Urinary bladder (tissue), 4 donors: Measurements from ENCODE around the gene VSTM1. TPM values are rescaled to one million over a fixed set of nuclear protein-coding genes. Genes with fewer than 3 reads are reported as not detected.
"Not testable (repeated sequence)": the region's sequence is repeated elsewhere in the genome, so short reads cannot be mapped to it uniquely, and the experiment has no call there.

Experiments
- DNase-seq: peaks from one replicate; pipeline ENCODE4 v3.0.0-alpha.2; 2015; ENCODE audit errors: extremely low spot score
- H3K27ac ChIP-seq: one replicate; pipeline ENCODE4 v1.5.1; 2013; ENCODE audit warnings: low read depth, mild to moderate bottlenecking, moderate library complexity
- H3K36me3 ChIP-seq: one replicate; pipeline ENCODE4 v1.6.1; 2013; ENCODE audit warnings: mild to moderate bottlenecking, moderate library complexity; ENCODE audit not compliant: insufficient read depth
- H3K4me1 ChIP-seq: one replicate; pipeline ENCODE4 v1.6.1; 2013; ENCODE audit warnings: mild to moderate bottlenecking, moderate library complexity; ENCODE audit not compliant: insufficient read depth
- H3K4me3 ChIP-seq: one replicate; pipeline ENCODE4 v1.5.1; 2013; ENCODE audit warnings: low read depth, low read length
- WGBS: extraction: QIAGEN DNeasy Blood & Tissue Kit; methylation state at CpG from one replicate; pipeline ENCODE4 v1.1.7; 2013; 5-methylcytosine and 5-hydroxymethylcytosine counted together
- polyA plus RNA-seq: library from polyadenylated mRNA; stranded (reverse); fragments of 200-250 nt; gene quantifications from one replicate; pipeline ENCODE4 v1.2.3, GENCODE V29; 2013
- total RNA-seq: library from RNA; depleted of rRNA; stranded (reverse); fragments of >200 nt; gene quantifications from one replicate; pipeline ENCODE4 v1.2.3, GENCODE V29; 2014
- donor health status: healthy with polysubstance abuse.
- donor health status: healthy.

Gene VSTM1
- total and polyA plus RNA-seq, 2 donors, result not detected

DNA sequence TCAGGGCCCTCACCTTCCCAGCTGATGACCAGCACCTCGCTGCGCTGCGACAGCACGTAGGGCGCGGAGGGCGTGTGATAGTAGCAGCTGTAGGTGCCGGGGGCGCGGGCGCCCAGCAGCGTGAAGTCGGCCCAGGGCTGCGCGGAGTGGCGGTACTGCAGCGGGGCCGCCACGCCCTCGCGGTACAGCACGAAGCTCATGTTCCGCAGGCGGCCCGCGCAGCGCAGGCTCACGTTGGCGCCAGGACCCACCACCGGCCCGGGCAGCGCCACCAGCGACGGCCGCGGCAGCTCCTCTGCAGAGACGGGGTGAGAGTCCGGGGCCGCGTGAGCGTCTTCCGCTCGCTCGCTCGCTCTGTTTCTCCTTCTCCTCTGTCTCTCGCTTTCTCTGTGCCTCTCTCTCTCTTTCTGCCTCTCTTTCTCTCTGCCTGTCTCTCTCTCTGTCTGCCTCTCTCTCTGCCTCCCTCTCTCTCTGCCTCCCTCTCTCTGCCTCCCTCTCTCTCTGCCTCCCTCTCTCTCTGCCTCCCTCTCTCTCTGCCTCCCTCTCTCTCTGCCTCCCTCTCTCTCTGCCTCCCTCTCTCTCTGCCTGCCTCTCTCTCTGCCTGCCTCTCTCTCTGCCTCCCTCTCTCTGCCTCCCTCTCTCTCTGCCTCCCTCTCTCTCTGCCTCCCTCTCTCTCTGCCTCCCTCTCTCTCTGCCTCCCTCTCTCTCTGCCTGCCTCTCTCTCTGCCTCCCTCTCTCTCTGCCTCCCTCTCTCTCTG is 32.3 kb upstream of the VSTM1 start:
- DNase-seq, H3K4me1 ChIP-seq, H3K27ac ChIP-seq, H3K36me3 ChIP-seq: not testable (repeated sequence)
- under 1% methylated on average over 46 of the region's 46 CpGs for WGBS
- H3K4me3 ChIP-seq, result peak overlapping the region; percentile 20

GRCh38 chr19:54095136-54095858 is 31.6 kb upstream of the VSTM1 start:
- Histone ChIP-seq H3K27ac (no peak overlapping the region), H3K36me3 (no peaks in the 10 kb centered on the region), H3K4me1 (no peaks in the 10 kb centered on the region), H3K4me3 (peak overlapping the region; percentile 20)
- 66% methylated on average over 22 of the region's 22 CpGs for WGBS
- no peak for DNase-seq

- Histone ChIP-seq H3K4me3 (no peak overlapping the region), H3K4me1 (no peaks in the 10 kb centered on the region), H3K36me3 (no peaks in the 10 kb centered on the region), H3K27ac (no peak overlapping the region)
- no peak for DNase-seq
- WGBS, result 83% methylated on average over 17 of the region's 17 CpGs
Observed at GRCh38 chr19:54094426-54095000, 30.8 kb upstream of the VSTM1 start.

DNA sequence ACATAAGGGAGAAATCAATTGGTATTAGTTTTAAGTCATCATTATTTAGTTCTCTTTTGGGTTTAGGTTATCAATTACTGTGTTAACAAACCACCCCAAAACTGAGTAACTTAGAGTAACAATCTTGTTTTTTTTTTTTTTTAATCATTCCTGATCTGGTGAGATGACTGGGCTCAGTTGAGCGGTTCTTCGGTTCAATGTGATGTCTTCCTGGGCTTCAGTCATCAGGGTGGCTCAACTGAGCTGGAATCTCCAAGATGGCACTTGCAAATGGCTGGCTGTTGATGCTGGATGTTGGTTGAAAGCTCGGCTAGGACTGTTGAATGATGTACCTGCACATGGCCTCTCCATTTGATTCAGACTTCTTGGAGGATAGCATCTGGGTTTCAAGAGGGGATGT is 20.7 kb upstream of the VSTM1 start:
- Histone ChIP-seq H3K27ac (no peak overlapping the region), H3K4me1 (no peaks in the 10 kb centered on the region), H3K36me3 (no peaks in the 10 kb centered on the region), H3K4me3 (no peak overlapping the region)
- whole genome bisulfite sequencing, result 60% methylated on average over 3 of the region's 3 CpGs
- DNase-seq, result no peak

DNA sequence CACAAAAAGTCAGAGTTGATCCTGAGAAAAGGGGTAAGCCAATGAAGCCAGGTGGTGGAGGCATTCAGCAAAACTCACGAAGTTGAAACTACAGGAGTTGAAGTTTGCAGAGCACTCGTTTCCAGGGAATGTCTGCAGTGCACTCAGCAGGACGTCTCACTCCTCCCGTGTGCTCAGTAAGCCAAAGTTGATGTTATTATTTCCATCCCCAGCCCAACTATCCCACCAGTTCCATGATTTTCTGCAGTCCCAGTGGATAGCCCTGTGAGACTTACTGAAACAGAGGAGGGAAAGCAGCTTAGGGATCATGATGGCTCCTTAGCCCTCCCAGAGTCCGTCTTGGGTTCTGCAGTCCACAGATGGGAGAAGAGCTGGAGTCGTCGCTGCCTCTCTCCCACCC is 17.3 kb upstream of the VSTM1 start, which contains the start of gene TARM1:
TSS of gene TARM1 (minus strand) at position 334 of the 400 bp plus-strand sequence. CDS start at position 309, 25 bp downstream.
- Histone ChIP-seq H3K4me3 (no peak within 1 kb of the TSS), H3K36me3 (no peaks in the 10 kb centered on the region), H3K4me1 (no peaks in the 10 kb centered on the region), H3K27ac (no peak within 1 kb of the TSS)
- no peak for DNase-seq
- 83% methylated on average over 7 of the region's 7 CpGs for WGBS

- 84% methylated on average over 5 of the region's 5 CpGs for WGBS
- H3K4me3 ChIP-seq, result no peak overlapping the region
- DNase-seq, result no peak
- H3K4me1 ChIP-seq, result no peaks in the 10 kb centered on the region
- H3K27ac ChIP-seq, result no peak overlapping the region
- H3K36me3 ChIP-seq, result no peaks in the 10 kb centered on the region
Observed at GRCh38 chr19:54077334-54077733, 13.6 kb upstream of the VSTM1 start.

DNA sequence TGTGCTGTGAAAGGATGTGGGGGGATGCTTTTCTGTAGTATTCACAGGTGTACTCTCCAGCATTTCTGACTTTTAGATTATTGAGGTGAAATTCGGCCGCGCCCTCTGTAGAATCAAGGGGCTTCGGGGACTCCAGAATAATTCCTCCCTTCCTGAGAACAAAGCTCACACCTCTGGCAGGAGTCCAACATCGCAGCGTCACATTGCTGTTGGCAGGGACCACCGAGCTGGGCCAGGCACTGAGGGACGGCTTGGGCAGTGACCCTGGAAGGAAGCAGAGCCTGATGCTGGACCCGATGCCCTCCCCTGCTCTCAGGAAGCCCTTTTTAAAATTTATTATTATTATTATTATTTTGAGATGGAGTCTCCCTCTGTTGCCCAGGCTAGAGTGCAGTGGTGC is 11.2 kb upstream of the VSTM1 start:
- H3K36me3 ChIP-seq, result no peaks in the 10 kb centered on the region
- no peak for DNase-seq
- no peaks in the 10 kb centered on the region for H3K4me1 ChIP-seq
- WGBS, result 75% methylated on average over 9 of the region's 9 CpGs
- H3K27ac ChIP-seq, result no peak overlapping the region
- H3K4me3 ChIP-seq, result no peak overlapping the region

DNA sequence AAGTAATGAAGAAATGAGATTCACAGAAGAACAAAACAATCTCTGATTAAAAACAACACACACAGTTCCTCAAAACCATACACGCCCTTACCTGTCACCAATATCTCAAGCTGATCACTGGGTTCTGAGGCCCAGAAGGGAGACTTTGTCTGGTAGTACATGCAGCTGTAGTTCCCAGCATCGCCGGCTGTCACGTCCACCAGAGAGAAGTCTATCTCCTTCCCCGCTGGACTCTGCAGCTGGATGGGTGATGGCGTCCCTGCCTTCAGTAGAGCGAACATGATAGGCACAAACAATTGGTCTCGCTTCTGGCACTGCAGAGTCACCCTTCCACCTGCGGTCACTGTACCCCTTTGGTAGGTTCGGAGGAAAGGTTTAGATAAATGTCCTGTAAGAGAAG is 10.1 kb upstream of the VSTM1 start:
- H3K36me3 ChIP-seq, result no peaks in the 10 kb centered on the region
- no peak overlapping the region for H3K4me3 ChIP-seq
- H3K4me1 ChIP-seq, result no peaks in the 10 kb centered on the region
- WGBS, result 85% methylated on average over 10 of the region's 10 CpGs
- H3K27ac ChIP-seq, result no peak overlapping the region
- no peak for DNase-seq

DNA sequence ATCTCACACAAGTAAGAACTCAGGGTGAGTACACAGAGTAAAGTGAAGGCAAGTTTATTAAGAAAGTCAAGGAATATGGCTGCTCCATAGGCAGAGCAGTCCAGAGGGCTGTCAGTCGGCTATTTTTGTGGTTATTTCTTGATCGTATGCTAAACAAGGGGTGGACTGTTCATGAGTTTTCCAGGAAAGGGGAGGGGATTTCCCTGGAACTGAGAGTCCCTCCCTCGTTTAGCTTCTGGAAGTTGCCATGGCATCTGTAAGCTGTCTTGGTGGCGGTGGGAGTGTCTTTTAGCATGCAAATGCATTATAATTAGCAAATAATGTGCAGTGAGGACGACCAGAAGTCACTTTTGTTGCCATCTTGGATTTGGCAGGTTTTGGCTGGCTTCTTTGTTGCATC is 5.8 kb upstream of the VSTM1 start:
- no peak overlapping the region for H3K4me3 ChIP-seq
- H3K27ac ChIP-seq, result no peak overlapping the region
- H3K36me3 ChIP-seq, result no peaks in the 10 kb centered on the region
- no peaks in the 10 kb centered on the region for H3K4me1 ChIP-seq
- WGBS, result 60% methylated on average over 5 of the region's 5 CpGs
- no peak for DNase-seq

DNA sequence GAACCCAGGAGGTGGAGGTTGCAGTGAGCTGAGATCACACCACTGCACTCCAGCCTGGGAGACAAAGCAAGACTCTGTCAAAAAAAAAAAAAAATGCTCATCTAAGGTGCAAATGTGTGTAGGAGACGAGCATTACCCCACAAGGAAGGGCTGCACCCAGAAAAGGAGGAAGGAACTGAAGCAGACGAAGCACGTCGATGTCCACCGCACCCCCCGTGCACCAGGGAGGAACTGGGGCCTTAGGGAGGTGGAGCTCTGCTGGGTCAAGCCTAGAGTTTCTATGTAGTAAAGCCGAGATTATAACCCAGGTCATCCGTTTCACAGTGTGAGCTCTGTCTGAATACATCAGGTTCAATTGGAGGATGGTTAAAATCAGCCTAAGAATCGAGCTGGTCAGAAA is 1.1 kb downstream of the VSTM1 start:
- DNase-seq, result no peak
- Histone ChIP-seq H3K27ac (no peak overlapping the region), H3K4me1 (no peaks in the 10 kb centered on the region), H3K4me3 (no peak overlapping the region), H3K36me3 (no peaks in the 10 kb centered on the region)
- WGBS, result 70% methylated on average over 9 of the region's 9 CpGs

DNA sequence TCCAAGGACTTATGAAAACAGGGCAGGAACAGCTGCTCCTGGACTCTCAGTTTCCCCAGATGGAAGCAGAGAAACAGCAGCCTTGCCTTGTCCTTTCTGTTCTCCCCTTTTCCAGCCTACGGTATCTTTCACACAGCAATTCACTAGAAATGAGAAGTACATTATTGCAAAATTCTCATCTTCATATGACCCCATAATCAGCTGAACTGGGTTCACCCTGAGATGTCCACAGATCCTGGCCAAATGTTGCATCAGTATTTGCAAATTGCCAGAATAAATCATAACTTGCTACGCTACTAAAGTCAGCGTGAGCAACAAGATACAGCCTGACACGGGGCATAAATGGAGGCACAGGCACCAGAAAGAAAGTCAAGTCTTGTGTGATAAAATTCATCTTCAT is 16.1 kb downstream of the VSTM1 start:
- Histone ChIP-seq H3K27ac (no peak overlapping the region), H3K4me1 (no peaks in the 10 kb centered on the region), H3K4me3 (no peak overlapping the region), H3K36me3 (no peaks in the 10 kb centered on the region)
- DNase-seq, result no peak
- WGBS, result 84% methylated on average over 4 of the region's 4 CpGs

DNA sequence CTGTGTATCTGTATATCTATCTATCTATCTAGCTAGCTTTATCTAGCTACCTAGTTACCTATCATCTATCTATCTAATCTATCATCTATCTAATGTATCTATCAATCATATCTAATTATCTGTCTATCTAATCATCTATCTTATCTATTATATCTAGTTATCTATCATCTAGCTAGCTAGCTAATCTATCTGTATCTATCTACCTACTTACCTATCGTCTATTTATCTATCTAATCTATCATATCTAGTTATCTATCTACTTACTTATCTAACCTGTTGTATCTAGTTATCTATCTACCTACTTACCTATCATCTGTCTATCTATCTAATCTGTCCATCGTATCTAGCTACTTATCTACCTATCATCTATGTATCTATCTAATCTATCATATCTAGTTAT is 17.9 kb downstream of the VSTM1 start:
- WGBS, result 75% methylated on average over 2 of the region's 2 CpGs
- Histone ChIP-seq H3K4me1 (no peaks in the 10 kb centered on the region), H3K36me3 (no peaks in the 10 kb centered on the region), H3K27ac (no peak overlapping the region), H3K4me3 (no peak overlapping the region)
- no peak for DNase-seq

DNA sequence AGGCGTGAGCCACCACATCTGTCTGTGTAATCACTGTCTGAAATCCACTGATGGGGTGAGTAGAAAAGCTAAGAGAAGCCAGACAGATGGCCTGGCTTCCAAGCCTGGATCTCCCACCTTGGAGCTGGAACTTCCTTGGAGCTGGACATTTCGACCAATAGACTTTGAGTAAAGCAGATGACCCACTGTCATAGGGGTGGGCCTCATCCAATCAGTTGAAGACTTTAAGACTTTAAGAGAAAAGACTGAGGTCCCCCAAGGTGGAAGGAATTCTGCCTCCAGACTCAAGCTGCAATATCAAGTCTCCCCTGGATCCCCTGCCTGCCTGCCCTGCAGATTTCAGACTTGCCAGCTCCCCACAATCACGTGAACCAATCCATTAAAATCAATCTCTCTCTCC is 20.7 kb downstream of the VSTM1 start:
- Histone ChIP-seq H3K4me3 (no peak overlapping the region), H3K36me3 (no peaks in the 10 kb centered on the region), H3K27ac (no peak overlapping the region), H3K4me1 (no peaks in the 10 kb centered on the region)
- WGBS, result 75% methylated on average over 3 of the region's 3 CpGs
- DNase-seq, result no peak
